Muscle layer of duodenum (tissue), 2 donors: Measurements from ENCODE around the gene BLACAT1.

Experiments used
- H3K27ac ChIP-seq: one replicate; pipeline ENCODE4 v1.7.0; 2013; ENCODE audit warnings: mild to moderate bottlenecking, low read length
- H3K27me3 ChIP-seq: one replicate; pipeline ENCODE4 v1.7.0; 2013; ENCODE audit warnings: low read depth, mild to moderate bottlenecking, control low read depth, low read length
- H3K36me3 ChIP-seq, 2 donors: one replicate each; pipeline ENCODE4 v1.7.0; 2013; ENCODE audit warnings: low read length in 2 of 2, control low read depth in 1 of 2, mild to moderate bottlenecking in 1 of 2; ENCODE audit not compliant: insufficient read depth in 2 of 2, control insufficient read depth in 1 of 2
- H3K4me1 ChIP-seq, 2 donors: one replicate each; pipeline ENCODE4 v1.7.0; 2013; ENCODE audit warnings: low read length in 2 of 2, mild to moderate bottlenecking in 2 of 2, control low read depth in 1 of 2, moderate library complexity in 1 of 2; ENCODE audit not compliant: insufficient read depth in 2 of 2, control insufficient read depth in 1 of 2
- H3K4me3 ChIP-seq, 2 donors: one replicate each; pipeline ENCODE4 v1.7.0; 2013; ENCODE audit warnings: low read length in 2 of 2, low read depth in 1 of 2, mild to moderate bottlenecking in 1 of 2
- H3K9me3 ChIP-seq, 2 donors: one replicate each; pipeline ENCODE4 v1.7.0; 2013; ENCODE audit warnings: low read length in 2 of 2, control low read depth in 1 of 2, mild to moderate bottlenecking in 1 of 2; ENCODE audit not compliant: control insufficient read depth in 1 of 2
- donor health status: healthy.

The BLACAT1 gene

DNA sequence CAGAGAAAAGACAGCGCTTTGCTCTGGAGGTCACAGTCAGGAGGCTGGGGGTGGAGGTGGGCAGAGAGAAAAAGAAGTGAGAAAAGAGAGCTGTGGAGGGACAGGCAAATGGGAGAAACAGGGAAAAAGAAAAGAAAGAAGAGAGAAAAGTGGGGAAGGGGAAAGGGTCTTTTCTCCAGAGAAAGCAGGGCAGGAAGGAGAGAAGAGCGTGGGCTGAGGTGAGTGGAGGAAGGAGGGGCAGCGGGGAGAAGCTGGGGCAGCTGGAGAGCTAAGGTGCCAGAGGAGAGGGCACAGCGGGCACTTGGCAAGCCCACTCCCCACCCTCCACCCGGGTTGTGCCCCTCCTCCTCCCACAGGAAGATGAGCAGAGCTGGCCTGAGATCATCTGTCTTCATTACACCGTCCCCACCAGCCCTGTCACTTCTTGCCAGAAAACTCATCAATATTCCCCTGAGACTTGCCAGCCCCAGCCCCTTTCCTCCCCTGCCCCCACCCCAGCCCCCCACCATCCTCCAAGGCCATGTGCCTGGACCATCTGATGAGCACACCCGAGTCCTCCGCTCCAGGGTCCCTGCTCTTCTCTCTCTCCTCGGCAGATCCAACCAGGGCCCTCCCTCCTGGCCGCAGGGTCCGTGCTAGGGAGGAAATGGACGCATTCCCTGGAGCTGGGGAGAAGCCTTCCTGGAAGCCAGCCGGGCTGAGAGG is 17.0 kb upstream of the BLACAT1 start:
- no peak overlapping the region for H3K4me3 ChIP-seq
- H3K4me1 ChIP-seq = no peaks in the 10 kb centered on the region
- no peaks in the 10 kb centered on the region for H3K36me3 ChIP-seq
- H3K9me3 ChIP-seq = peaks cover 0 to 6% of the 10 kb centered on the region in 2 donors
- H3K27ac ChIP-seq = no peak overlapping the region
- no peaks in the 10 kb centered on the region for H3K27me3 ChIP-seq

DNA sequence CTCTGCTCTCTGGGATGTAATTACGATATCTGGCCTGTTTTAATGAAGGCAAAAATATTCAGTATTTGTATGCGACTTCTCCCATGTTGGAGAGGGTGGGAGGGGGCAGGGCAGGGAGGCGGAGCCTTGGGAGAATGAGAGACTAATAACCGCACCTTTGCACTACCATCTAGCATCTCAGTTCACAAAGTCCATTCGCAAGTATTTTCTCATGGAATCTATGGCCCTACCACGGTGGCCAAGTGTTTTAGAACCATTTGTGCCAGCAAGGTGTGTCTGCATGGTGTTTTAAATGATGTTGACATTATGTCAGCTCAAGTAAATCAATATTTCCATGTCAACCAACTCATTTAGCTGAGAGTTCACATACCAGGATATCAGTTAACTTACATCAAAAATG is 14.3 kb upstream of the BLACAT1 start:
- no peak overlapping the region for H3K27ac ChIP-seq
- no peaks in the 10 kb centered on the region for H3K36me3 ChIP-seq
- no peaks in the 10 kb centered on the region for H3K27me3 ChIP-seq
- no peaks in the 10 kb centered on the region for H3K4me1 ChIP-seq
- no peak overlapping the region for H3K4me3 ChIP-seq
- H3K9me3 ChIP-seq = no peaks in the 10 kb centered on the region

DNA sequence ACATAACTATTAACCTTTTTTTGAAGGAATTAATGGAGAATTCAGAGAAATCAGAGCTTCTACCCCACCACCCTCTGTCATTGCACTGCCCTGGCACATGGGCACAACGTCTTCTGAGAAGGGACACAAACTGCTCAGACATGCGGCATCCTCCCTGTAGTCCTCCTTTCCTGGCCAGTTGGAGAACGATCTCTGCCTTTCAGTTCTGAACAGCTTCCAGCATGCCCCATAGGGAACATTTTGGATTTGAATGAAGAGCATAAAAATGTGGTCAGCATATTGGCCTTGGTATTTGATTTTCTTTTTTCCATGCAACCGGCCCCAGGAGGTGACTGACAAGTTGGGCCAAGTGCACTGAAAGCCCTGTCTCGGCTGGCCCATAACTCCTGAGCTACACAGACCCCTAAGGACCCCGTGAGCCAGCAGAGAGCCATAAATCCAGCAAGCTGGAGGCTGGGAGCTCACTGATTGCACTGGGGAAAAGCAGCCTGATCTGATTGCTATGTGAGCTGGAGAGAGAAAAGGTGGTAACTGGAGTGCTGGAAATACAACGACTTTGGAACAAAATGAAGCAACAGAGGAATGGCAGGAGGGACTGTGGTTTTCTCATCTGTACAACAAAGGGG is 10.9 kb upstream of the BLACAT1 start:
- H3K27ac ChIP-seq = no peak overlapping the region
- no peak overlapping the region for H3K4me3 ChIP-seq
- H3K9me3 ChIP-seq = no peaks in the 10 kb centered on the region
- H3K36me3 ChIP-seq = no peaks in the 10 kb centered on the region
- H3K4me1 ChIP-seq = no peaks in the 10 kb centered on the region
- H3K27me3 ChIP-seq = no peaks in the 10 kb centered on the region

DNA sequence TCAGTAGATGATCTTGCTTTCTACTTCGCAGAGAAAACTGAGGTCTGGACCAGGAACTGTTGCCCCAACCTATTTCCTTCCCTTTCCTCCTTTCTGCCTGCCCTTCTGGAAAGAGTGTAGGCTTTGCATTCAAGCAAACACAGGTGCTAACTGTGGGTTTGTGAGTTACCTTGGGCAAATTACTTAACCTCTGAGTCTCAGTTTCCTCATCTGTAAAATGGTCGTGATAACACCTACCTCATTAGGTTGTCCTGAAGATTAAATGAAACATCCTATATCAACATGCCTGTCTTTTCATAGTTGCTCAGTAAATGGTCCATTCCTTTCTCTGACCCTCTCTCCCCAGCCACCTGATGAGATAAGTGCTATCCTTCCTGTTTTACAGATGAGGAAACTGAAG is 9.5 kb upstream of the BLACAT1 start:
- Histone ChIP-seq H3K4me3 (no peak overlapping the region), H3K4me1 (no peaks in the 10 kb centered on the region), H3K9me3 (no peaks in the 10 kb centered on the region), H3K27me3 (no peaks in the 10 kb centered on the region), H3K36me3 (no peaks in the 10 kb centered on the region), H3K27ac (no peak overlapping the region)

- H3K4me3 ChIP-seq = no peak overlapping the region
- no peaks in the 10 kb centered on the region for H3K9me3 ChIP-seq
- H3K27ac ChIP-seq = no peak overlapping the region
- peaks cover 0 to 18% of the 10 kb centered on the region in 2 donors for H3K4me1 ChIP-seq
- H3K27me3 ChIP-seq = peaks cover 42% of the 10 kb centered on the region
- no peaks in the 10 kb centered on the region for H3K36me3 ChIP-seq
Measured at GRCh38 chr1:205458777-205459566, 3.1 kb upstream of the BLACAT1 start.

GRCh38 chr1:205456868-205457745 is 1.3 kb upstream of the BLACAT1 start:
- H3K9me3 ChIP-seq = no peaks in the 10 kb centered on the region
- H3K4me1 ChIP-seq = peaks cover 0 to 18% of the 10 kb centered on the region in 2 donors
- no peak overlapping the region for H3K27ac ChIP-seq
- peaks cover 59% of the 10 kb centered on the region for H3K27me3 ChIP-seq
- no peaks in the 10 kb centered on the region for H3K36me3 ChIP-seq
- peak overlapping the region in 1 of 2 donors; percentile 40 for H3K4me3 ChIP-seq

DNA sequence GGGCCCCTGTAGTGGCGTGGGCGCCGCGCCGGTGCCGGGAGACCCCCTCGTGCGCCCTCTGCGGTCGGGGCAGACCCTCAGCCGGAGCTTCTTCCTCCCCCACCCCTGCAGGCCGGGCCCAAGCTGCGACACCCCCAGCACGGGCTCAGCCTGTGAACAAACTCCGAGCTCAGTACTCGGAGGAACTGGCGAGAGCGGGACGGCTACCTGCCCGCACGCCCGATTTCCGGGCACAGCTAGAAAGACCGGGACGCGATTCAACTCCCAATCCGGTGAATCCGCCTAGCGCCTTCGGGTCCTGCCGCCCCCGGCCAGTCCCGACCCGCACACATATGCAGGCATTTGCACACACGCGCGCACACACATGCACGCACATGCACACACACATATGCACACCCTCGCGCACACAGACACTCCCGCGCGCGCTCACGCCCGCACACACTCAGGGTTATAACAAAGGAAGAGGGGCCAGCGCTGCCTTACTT is 580 bp upstream of the BLACAT1 start:
- Histone ChIP-seq H3K36me3 (no peaks in the 10 kb centered on the region), H3K27me3 (peaks cover 63% of the 10 kb centered on the region), H3K9me3 (no peaks in the 10 kb centered on the region), H3K4me3 (peak overlapping the region; percentile 11 to 40), H3K4me1 (peaks cover 0 to 18% of the 10 kb centered on the region in 2 donors), H3K27ac (no peak overlapping the region)

DNA sequence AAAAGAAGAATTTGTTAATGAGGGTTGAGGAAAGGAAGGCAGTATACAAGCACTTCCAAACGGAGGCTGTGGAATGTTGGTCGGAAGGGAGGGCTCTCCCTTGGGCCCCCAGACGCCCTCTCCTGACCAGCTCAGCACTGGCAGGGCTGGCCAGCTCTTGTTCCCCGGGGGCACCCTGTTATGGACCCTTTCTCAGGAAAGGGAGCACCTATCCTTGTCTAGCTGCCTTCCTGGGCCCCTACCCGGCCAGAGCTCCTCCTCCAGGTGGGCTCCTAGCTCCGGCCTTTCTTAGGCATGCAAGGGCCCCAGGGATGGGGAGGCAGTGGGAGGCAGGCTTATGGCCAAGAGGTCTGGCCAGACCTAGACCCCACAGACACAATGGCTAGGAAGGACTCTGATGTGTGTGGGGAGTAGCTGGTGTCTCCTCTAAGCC is 926 bp downstream of the BLACAT1 start:
- Histone ChIP-seq H3K27me3 (peaks cover 63% of the 10 kb centered on the region), H3K4me3 (no peak overlapping the region), H3K27ac (no peak overlapping the region), H3K4me1 (peaks cover 0 to 18% of the 10 kb centered on the region in 2 donors), H3K9me3 (no peaks in the 10 kb centered on the region), H3K36me3 (no peaks in the 10 kb centered on the region)

DNA sequence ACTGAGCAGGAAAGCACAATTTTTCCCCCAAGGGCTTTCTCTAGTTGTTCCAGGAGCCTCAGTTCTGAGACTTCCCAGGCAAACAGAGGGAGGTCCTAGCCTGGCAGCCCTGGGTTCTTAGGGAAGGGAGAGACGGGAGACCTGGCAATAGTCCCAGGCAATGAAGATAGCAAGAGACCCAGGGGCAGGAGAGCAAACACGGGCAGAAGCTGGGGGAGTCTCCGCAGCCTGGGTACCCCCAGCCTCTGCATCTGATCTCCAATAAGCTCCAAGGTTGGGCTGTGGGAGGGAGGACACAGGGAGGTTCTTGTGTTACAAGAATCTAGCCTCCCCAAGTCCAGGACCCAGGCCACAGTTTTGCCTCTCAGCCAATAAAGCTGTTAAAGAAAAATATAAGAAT is 2.4 kb downstream of the BLACAT1 start:
- Histone ChIP-seq H3K27ac (no peak overlapping the region), H3K9me3 (no peaks in the 10 kb centered on the region), H3K4me1 (peaks cover 0 to 18% of the 10 kb centered on the region in 2 donors), H3K27me3 (peaks cover 56% of the 10 kb centered on the region), H3K4me3 (no peak overlapping the region), H3K36me3 (no peaks in the 10 kb centered on the region)

DNA sequence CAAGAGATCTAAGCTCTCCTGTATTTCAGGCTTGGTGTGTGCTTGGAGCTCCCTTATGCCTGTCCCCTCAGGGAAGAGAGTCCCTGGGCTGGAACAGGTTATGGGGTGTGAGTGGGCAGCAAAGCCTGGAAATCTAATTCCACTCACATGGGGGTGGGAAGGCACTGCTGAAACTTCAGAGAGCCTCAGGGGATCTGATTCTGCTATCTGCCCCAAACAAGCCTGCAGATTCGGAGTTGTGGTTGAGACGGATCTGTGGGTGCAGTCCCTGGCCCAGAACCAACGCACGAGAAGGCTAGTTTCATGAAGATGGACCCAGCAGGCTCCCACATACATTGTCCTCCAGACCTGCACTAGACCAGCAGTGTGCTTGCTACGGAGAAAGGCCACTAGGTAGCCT is 2.9 kb downstream of the BLACAT1 start:
- H3K9me3 ChIP-seq = no peaks in the 10 kb centered on the region
- peaks cover 0 to 18% of the 10 kb centered on the region in 2 donors for H3K4me1 ChIP-seq
- H3K27me3 ChIP-seq = peaks cover 51% of the 10 kb centered on the region
- no peak overlapping the region for H3K4me3 ChIP-seq
- no peak overlapping the region for H3K27ac ChIP-seq
- no peaks in the 10 kb centered on the region for H3K36me3 ChIP-seq
